NB4 (cell line): ENCODE measurements around the gene NIP7.

ENCODE experiments used
- CTCF ChIP-seq: IDR thresholded peaks from one replicate; pipeline ENCODE4 v1.5.1; 2012; ENCODE audit warnings: low read depth, low read length
- MYC ChIP-seq: IDR thresholded peaks from 2 replicates; pipeline ENCODE4 v1.6.1; 2011; ENCODE audit warnings: low read depth, low read length
- POLR2A ChIP-seq: IDR thresholded peaks from 2 replicates; pipeline ENCODE4 v1.6.1; 2011; ENCODE audit warnings: mild to moderate bottlenecking; ENCODE audit not compliant: insufficient read length; ENCODE audit errors: extremely low read depth

- TF ChIP-seq CTCF: no peak
- TF ChIP-seq POLR2A: no peak
- TF ChIP-seq MYC: no peak
These were observed 13.2 kb upstream of the NIP7 start for GRCh38 chr16:69326172-69326873.
